Measurements from ENCODE around the gene USP13. TPM values are rescaled to one million over a fixed set of nuclear protein-coding genes. Genes with fewer than 3 reads are reported as not detected.

USP13 gene
- total RNA-seq, 5 donors from 2014 or later (not counting 1 experiment from before 2014, with no cell fraction given): 6.2 to 7.9 (median 7.0) TPM

GRCh38 chr3:179797192-179797591 is 144.4 kb downstream of the USP13 start:
- Mint-ChIP-seq H3K4me3 (no peak overlapping the region), H3K9me3 (no peaks in the 10 kb centered on the region), H3K27me3 (no peaks in the 10 kb centered on the region), H3K27ac (no peak overlapping the region), H3K36me3 (no peaks in the 10 kb centered on the region), H3K4me1 (no peaks in the 10 kb centered on the region)
- no peaks in the 10 kb centered on the region for H3K9me3 ChIP-seq
- ATAC-seq (replicated peaks in 1 of 4): no peak
- H3K27me3 ChIP-seq (replicated peaks in 1 of 2; ENCODE audit: control insufficient read depth in 2 of 2, extremely low read depth in 1 of 2, insufficient read depth in 2 of 2, low read length in 1 of 2): no peaks in the 10 kb centered on the region
- CTCF ChIA-PET: no interaction called here
- no peak for DNase-seq
- POLR2A ChIA-PET: no interaction called here
- WGBS (ENCODE audit: insufficient coverage): no CpG with 5 or more reads among the region's 1 CpG
- no peaks in the 10 kb centered on the region for H3K36me3 ChIP-seq (ENCODE audit: control insufficient read depth in 2 of 2, extremely low read depth in 1 of 2, insufficient read depth in 1 of 2, low read length in 1 of 2)
- no peak overlapping the region for H3K27ac ChIP-seq (ENCODE audit: low read length)
- H3K4me3 ChIP-seq (ENCODE audit: control insufficient read depth in 1 of 2, extremely low read depth in 1 of 2, low read length in 1 of 2): no peak overlapping the region
- peaks cover 0 to 7% of the 10 kb centered on the region in 2 experiments for H3K4me1 ChIP-seq (ENCODE audit: control insufficient read depth in 1 of 2, extremely low read depth in 1 of 2, insufficient read depth in 2 of 2, low read length in 2 of 2)

- ATAC-seq (replicated peaks in 1 of 4) (no peak), DNase-seq (no peak)
- no peaks in the 10 kb centered on the region for H3K27me3 ChIP-seq (replicated peaks in 1 of 2; ENCODE audit: control insufficient read depth in 2 of 2, extremely low read depth in 1 of 2, insufficient read depth in 2 of 2, low read length in 1 of 2)
- H3K9me3 Mint-ChIP-seq: no peaks in the 10 kb centered on the region
- ChIA-PET POLR2A (no interaction called here), CTCF (no interaction called here)
- H3K4me3 Mint-ChIP-seq: no peak overlapping the region
- peaks cover 0 to 10% of the 10 kb centered on the region in 2 experiments for H3K4me1 ChIP-seq (ENCODE audit: control insufficient read depth in 1 of 2, extremely low read depth in 1 of 2, insufficient read depth in 2 of 2, low read length in 2 of 2)
- H3K27ac ChIP-seq (ENCODE audit: low read length): no peak overlapping the region
- H3K36me3 Mint-ChIP-seq: no peaks in the 10 kb centered on the region
- no peaks in the 10 kb centered on the region for H3K9me3 ChIP-seq
- no peak overlapping the region for H3K27ac Mint-ChIP-seq
- H3K4me3 ChIP-seq (ENCODE audit: control insufficient read depth in 1 of 2, extremely low read depth in 1 of 2, low read length in 1 of 2): no peak overlapping the region
- peaks cover 1 to 17% (median 7%) of the 10 kb centered on the region in 3 donors for H3K4me1 Mint-ChIP-seq
- no peaks in the 10 kb centered on the region for H3K36me3 ChIP-seq (ENCODE audit: control insufficient read depth in 2 of 2, extremely low read depth in 1 of 2, insufficient read depth in 1 of 2, low read length in 1 of 2)
- H3K27me3 Mint-ChIP-seq: peaks cover 1 to 9% of the 10 kb centered on the region in 2 donors
Measured at GRCh38 chr3:179801263-179801662, 148.4 kb downstream of the USP13 start.

- Mint-ChIP-seq H3K36me3 (no peaks in the 10 kb centered on the region), H3K27ac (no peak overlapping the region), H3K9me3 (no peaks in the 10 kb centered on the region), H3K4me3 (no peak overlapping the region), H3K27me3 (peaks cover 1 to 10% of the 10 kb centered on the region in 2 donors), H3K4me1 (peaks cover 1 to 17% (median 7%) of the 10 kb centered on the region in 3 donors)
- Histone ChIP-seq H3K27ac (ENCODE audit: low read length) (no peak overlapping the region), H3K27me3 (replicated peaks in 1 of 2; ENCODE audit: control insufficient read depth in 2 of 2, extremely low read depth in 1 of 2, insufficient read depth in 2 of 2, low read length in 1 of 2) (no peaks in the 10 kb centered on the region), H3K4me3 (ENCODE audit: control insufficient read depth in 1 of 2, extremely low read depth in 1 of 2, low read length in 1 of 2) (no peak overlapping the region), H3K36me3 (ENCODE audit: control insufficient read depth in 2 of 2, extremely low read depth in 1 of 2, insufficient read depth in 1 of 2, low read length in 1 of 2) (no peaks in the 10 kb centered on the region), H3K9me3 (no peaks in the 10 kb centered on the region), H3K4me1 (ENCODE audit: control insufficient read depth in 1 of 2, extremely low read depth in 1 of 2, insufficient read depth in 2 of 2, low read length in 2 of 2) (peaks cover 0 to 7% of the 10 kb centered on the region in 2 experiments)
- ChIA-PET CTCF (no interaction called here), POLR2A (no interaction called here)
- ATAC-seq (replicated peaks in 1 of 4) (no peak), DNase-seq (no peak)
- WGBS (ENCODE audit: insufficient coverage): 94% methylated on average over 2 of the region's 4 CpGs
Measured at GRCh38 chr3:179801856-179802255, 149.0 kb downstream of the USP13 start.

GRCh38 chr3:179806177-179806576 is 153.3 kb downstream of the USP13 start:
- no peaks in the 10 kb centered on the region for H3K36me3 Mint-ChIP-seq
- Histone ChIP-seq H3K27me3 (replicated peaks in 1 of 2; ENCODE audit: control insufficient read depth in 2 of 2, extremely low read depth in 1 of 2, insufficient read depth in 2 of 2, low read length in 1 of 2) (no peaks in the 10 kb centered on the region), H3K9me3 (no peaks in the 10 kb centered on the region), H3K27ac (ENCODE audit: low read length) (no peak overlapping the region), H3K4me1 (ENCODE audit: control insufficient read depth in 1 of 2, extremely low read depth in 1 of 2, insufficient read depth in 2 of 2, low read length in 2 of 2) (peaks cover 0 to 7% of the 10 kb centered on the region in 2 experiments), H3K36me3 (ENCODE audit: control insufficient read depth in 2 of 2, extremely low read depth in 1 of 2, insufficient read depth in 1 of 2, low read length in 1 of 2) (no peaks in the 10 kb centered on the region), H3K4me3 (ENCODE audit: control insufficient read depth in 1 of 2, extremely low read depth in 1 of 2, low read length in 1 of 2) (no peak overlapping the region)
- H3K27me3 Mint-ChIP-seq: peaks cover 1 to 10% of the 10 kb centered on the region in 2 donors
- DNase-seq (no peak), ATAC-seq (replicated peaks in 1 of 4) (no peak)
- CTCF ChIA-PET: no interaction called here
- H3K27ac Mint-ChIP-seq: no peak overlapping the region
- H3K4me3 Mint-ChIP-seq: no peak overlapping the region
- POLR2A ChIA-PET: no interaction called here
- H3K9me3 Mint-ChIP-seq: no peaks in the 10 kb centered on the region
- no CpG with 5 or more reads among the region's 5 CpGs for WGBS (ENCODE audit: insufficient coverage)
- H3K4me1 Mint-ChIP-seq: peaks cover 1 to 17% (median 7%) of the 10 kb centered on the region in 3 donors

DNA sequence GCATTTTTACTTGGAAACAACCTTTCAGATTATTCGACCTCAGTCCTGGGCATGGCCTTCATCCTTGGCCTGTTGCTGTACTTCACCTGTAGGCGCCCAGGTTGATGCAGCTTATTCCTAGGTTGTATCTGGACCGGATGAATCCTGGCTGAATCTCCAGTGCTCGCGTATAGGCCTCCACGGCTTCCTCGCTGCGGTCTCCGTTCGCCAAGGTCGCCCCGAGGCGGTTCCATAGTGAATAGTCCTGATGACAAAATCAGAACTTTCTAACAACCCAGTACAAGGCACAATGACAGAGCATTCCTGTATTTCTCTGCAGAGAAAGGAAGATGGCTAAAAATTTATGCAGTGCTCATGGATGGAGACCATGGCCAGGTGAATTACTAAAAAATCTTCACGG is 154.7 kb downstream of the USP13 start:
- POLR2A ChIA-PET: no interaction called here
- H3K27ac Mint-ChIP-seq: no peak overlapping the region
- 89% methylated on average over 12 of the region's 14 CpGs for WGBS (ENCODE audit: insufficient coverage)

GRCh38 chr3:179809639-179810038 is 156.8 kb downstream of the USP13 start:
- H3K36me3 ChIP-seq (ENCODE audit: control insufficient read depth in 2 of 2, extremely low read depth in 1 of 2, insufficient read depth in 1 of 2, low read length in 1 of 2): no peaks in the 10 kb centered on the region
- H3K36me3 Mint-ChIP-seq: no peaks in the 10 kb centered on the region
- ChIA-PET CTCF (interaction anchor here (0.6 to 0.8 kb wide), 2 partner anchors 71 to 169 kb away, joined by 3 to 4 read pairs; no protein-coding TSS in a partner anchor), POLR2A (interaction anchor here in 1 of 2 donors (0.7 kb wide), 1 partner anchor 828 kb away, joined by 3 read pairs; no protein-coding TSS in a partner anchor)
- no peak overlapping the region for H3K4me3 Mint-ChIP-seq
- H3K9me3 Mint-ChIP-seq: no peaks in the 10 kb centered on the region
- H3K27me3 ChIP-seq (replicated peaks in 1 of 2; ENCODE audit: control insufficient read depth in 2 of 2, extremely low read depth in 1 of 2, insufficient read depth in 2 of 2, low read length in 1 of 2): no peaks in the 10 kb centered on the region
- peaks cover 6% of the 10 kb centered on the region in 3 donors for H3K4me1 Mint-ChIP-seq
- no peaks in the 10 kb centered on the region for H3K4me1 ChIP-seq (ENCODE audit: control insufficient read depth in 1 of 2, extremely low read depth in 1 of 2, insufficient read depth in 2 of 2, low read length in 2 of 2)
- no peak for ATAC-seq (replicated peaks in 1 of 4)
- H3K9me3 ChIP-seq: no peaks in the 10 kb centered on the region
- no peak for DNase-seq
- H3K27ac ChIP-seq (ENCODE audit: low read length): no peak overlapping the region
- no peak overlapping the region for H3K4me3 ChIP-seq (ENCODE audit: control insufficient read depth in 1 of 2, extremely low read depth in 1 of 2, low read length in 1 of 2)
- H3K27me3 Mint-ChIP-seq: peaks cover 1 to 5% of the 10 kb centered on the region in 2 donors
- no peak overlapping the region for H3K27ac Mint-ChIP-seq

More for the DNA sequence above, 154.7 kb downstream of the USP13 start:
- Histone ChIP-seq H3K4me3 (ENCODE audit: control insufficient read depth in 1 of 2, extremely low read depth in 1 of 2, low read length in 1 of 2) (no peak overlapping the region), H3K27me3 (replicated peaks in 1 of 2; ENCODE audit: control insufficient read depth in 2 of 2, extremely low read depth in 1 of 2, insufficient read depth in 2 of 2, low read length in 1 of 2) (no peaks in the 10 kb centered on the region), H3K27ac (ENCODE audit: low read length) (no peak overlapping the region), H3K4me1 (ENCODE audit: control insufficient read depth in 1 of 2, extremely low read depth in 1 of 2, insufficient read depth in 2 of 2, low read length in 2 of 2) (peaks cover 0 to 7% of the 10 kb centered on the region in 2 experiments), H3K36me3 (ENCODE audit: control insufficient read depth in 2 of 2, extremely low read depth in 1 of 2, insufficient read depth in 1 of 2, low read length in 1 of 2) (no peaks in the 10 kb centered on the region), H3K9me3 (no peaks in the 10 kb centered on the region)
- H3K4me3 Mint-ChIP-seq: no peak overlapping the region
- DNase-seq (no peak), ATAC-seq (replicated peaks in 1 of 4) (no peak)
- CTCF ChIA-PET: no interaction called here
- no peaks in the 10 kb centered on the region for H3K36me3 Mint-ChIP-seq
- H3K4me1 Mint-ChIP-seq: peaks cover 6 to 17% (median 11%) of the 10 kb centered on the region in 3 donors
- H3K27me3 Mint-ChIP-seq: peaks cover 1 to 10% of the 10 kb centered on the region in 2 donors
- no peaks in the 10 kb centered on the region for H3K9me3 Mint-ChIP-seq
